ENCODE measurements around the gene CCDC183. TPM values are rescaled to one million over a fixed set of nuclear protein-coding genes. Genes with fewer than 3 reads are reported as not detected.
"Not testable (repeated sequence)": the region's sequence is repeated elsewhere in the genome, so short reads cannot be mapped to it uniquely, and the experiment has no call there.

The CCDC183 gene
- polyA plus RNA-seq, 1 donor (not counting 4 experiments of a cell fraction or from before 2014, with no cell fraction given): 0.03 TPM

GRCh38 chr9:136843801-136844740 is 47.9 kb downstream of the CCDC183 start:
- H3K36me3 ChIP-seq (ENCODE audit: control insufficient read depth in 2 of 2, extremely low read depth in 1 of 2, insufficient read depth in 2 of 2, low read length in 2 of 2); H4K20me1 ChIP-seq (ENCODE audit: control insufficient read depth, extremely low read depth, insufficient read depth, low read length); H3K9ac ChIP-seq (ENCODE audit: control insufficient read depth, extremely low read depth, insufficient read depth, low read length); FAIRE-seq; H3K4me2 ChIP-seq (ENCODE audit: control insufficient read depth, extremely low read depth, insufficient read depth, low read depth, low read length); DNase-seq (ENCODE audit: low read depth, low spot score); H3K27ac ChIP-seq (ENCODE audit: control insufficient read depth, insufficient read depth, low read length); H3K9me1 ChIP-seq (ENCODE audit: control insufficient read depth, extremely low read depth, insufficient read depth, low read length); H3K4me1 ChIP-seq (ENCODE audit: control insufficient read depth, extremely low read depth, insufficient read depth, low read length); H3K79me2 ChIP-seq (ENCODE audit: control insufficient read depth, insufficient read depth, low read length); H3K9me3 ChIP-seq (ENCODE audit: control insufficient read depth, low read depth, low read length); dilution Hi-C loops (cut with MboI; ENCODE audit: extremely low pct_ligation_motif_present, low sequenced_read_pairs); H3K4me3 ChIP-seq (ENCODE audit: control insufficient read depth in 2 of 3, extremely low read depth in 1 of 3, insufficient read depth in 2 of 3, low read depth in 1 of 3, low read length in 3 of 3); H2AFZ ChIP-seq (ENCODE audit: control insufficient read depth, low read length): not testable (repeated sequence)
- peak in 2 of 3 experiments; percentile 14 to 64 for TF ChIP-seq CTCF (optimal IDR thresholded peaks at IDR 0.05 in 1 of 3, IDR thresholded peaks at IDR 0.05 in 1 of 3, conservative IDR thresholded peaks at IDR 0.05 in 1 of 3; ENCODE audit: extremely low read depth in 1 of 3, insufficient read depth in 2 of 3, low read length in 3 of 3)
- peaks cover 43% of the 10 kb centered on the region for H3K27me3 ChIP-seq (ENCODE audit: control insufficient read depth, extremely low read depth, insufficient read depth, low read length)

- H3K9me1 ChIP-seq (ENCODE audit: control insufficient read depth, extremely low read depth, insufficient read depth, low read length): no peaks in the 10 kb centered on the region
- peaks cover 3% of the 10 kb centered on the region for H3K79me2 ChIP-seq (ENCODE audit: control insufficient read depth, insufficient read depth, low read length)
- FAIRE-seq: no peak
- H4K20me1 ChIP-seq (ENCODE audit: control insufficient read depth, extremely low read depth, insufficient read depth, low read length): peaks cover 3% of the 10 kb centered on the region
- TF ChIP-seq CTCF (optimal IDR thresholded peaks at IDR 0.05 in 1 of 3, IDR thresholded peaks at IDR 0.05 in 1 of 3, conservative IDR thresholded peaks at IDR 0.05 in 1 of 3; ENCODE audit: extremely low read depth in 1 of 3, insufficient read depth in 2 of 3, low read length in 3 of 3): no peak
- peak; percentile 73 for TF ChIP-seq EZH2 (IDR thresholded peaks at IDR 0.05; ENCODE audit: low read length)
- H2AFZ ChIP-seq (ENCODE audit: control insufficient read depth, low read length): no peak overlapping the region
- no peak overlapping the region for H3K27ac ChIP-seq (ENCODE audit: control insufficient read depth, insufficient read depth, low read length)
- H3K9me3 ChIP-seq (ENCODE audit: control insufficient read depth, low read depth, low read length): no peaks in the 10 kb centered on the region
- DNase-seq (ENCODE audit: low read depth, low spot score): no peak
- dilution Hi-C loops (cut with MboI; ENCODE audit: extremely low pct_ligation_motif_present, low sequenced_read_pairs): no loop called here
- no peak overlapping the region for H3K4me2 ChIP-seq (ENCODE audit: control insufficient read depth, extremely low read depth, insufficient read depth, low read depth, low read length)
- no peak overlapping the region for H3K9ac ChIP-seq (ENCODE audit: control insufficient read depth, extremely low read depth, insufficient read depth, low read length)
- H3K4me3 ChIP-seq (ENCODE audit: control insufficient read depth in 2 of 3, extremely low read depth in 1 of 3, insufficient read depth in 2 of 3, low read depth in 1 of 3, low read length in 3 of 3): no peak overlapping the region
- peaks cover 12% of the 10 kb centered on the region for H3K4me1 ChIP-seq (ENCODE audit: control insufficient read depth, extremely low read depth, insufficient read depth, low read length)
- H3K27me3 ChIP-seq (ENCODE audit: control insufficient read depth, extremely low read depth, insufficient read depth, low read length): peaks cover 43% of the 10 kb centered on the region
- H3K36me3 ChIP-seq (ENCODE audit: control insufficient read depth in 2 of 2, extremely low read depth in 1 of 2, insufficient read depth in 2 of 2, low read length in 2 of 2): peaks cover 0 to 7% of the 10 kb centered on the region in 2 experiments
These were observed 48.8 kb downstream of the CCDC183 start for GRCh38 chr9:136844761-136845464.
